K562 (cell line): ENCODE data around the gene NEIL1. TPM values are rescaled to one million over a fixed set of nuclear protein-coding genes. Genes with fewer than 3 reads are reported as not detected.

Source experiments
- ASH1L ChIP-seq: fragments of 450-650 bp; IDR thresholded peaks from 2 replicates; pipeline ENCODE4 v1.6.1; 2018; ENCODE audit warnings: borderline replicate concordance, mild to moderate bottlenecking, low read depth; ENCODE audit not compliant: partially characterized antibody
- FOXA3 ChIP-seq, 2 experiments: fragments of 450-650 bp in 1 of 2; sonication (generic) in 1 of 2; formaldehyde crosslinking; IDR thresholded peaks in 1 of 2; conservative IDR thresholded peaks in 1 of 2; 2 replicates each; pipeline versions ENCODE4 v1.4.0 to v1.8.0; 2020 to 2022; ENCODE audit warnings: mild to moderate bottlenecking in 2 of 2, missing genetic modification reagents in 1 of 2
- FOXJ3 ChIP-seq: sonication (generic); formaldehyde crosslinking; IDR thresholded peaks from 2 replicates; pipeline ENCODE4 v1.4.0; 2020; ENCODE audit warnings: mild to moderate bottlenecking, missing genetic modification reagents
- HCFC1 ChIP-seq: IDR thresholded peaks from 2 replicates; pipeline ENCODE4 v1.6.1; 2012; ENCODE audit warnings: low read depth, low read length, improper control_type of control experiment
- KLF16 ChIP-seq: IDR thresholded peaks from 2 replicates; pipeline ENCODE4 v1.6.1; 2016; ENCODE audit warnings: antibody characterized with exemption
- MBD2 ChIP-seq: sonication (generic); IDR thresholded peaks from 2 replicates; pipeline ENCODE4 v1.6.1; 2016; ENCODE audit warnings: low read depth, borderline replicate concordance
- MCM7 ChIP-seq, 2 experiments: fragments of 450-650 bp; IDR thresholded peaks; 2 replicates each; pipeline ENCODE4 v1.6.1; 2016 to 2018
- MIER1 ChIP-seq: fragments of 450-650 bp; IDR thresholded peaks from 2 replicates; pipeline ENCODE4 v1.6.1; 2016; ENCODE audit warnings: antibody characterized with exemption, mild to moderate bottlenecking, low read depth
- MTA2 ChIP-seq: fragments of 450-650 bp; IDR thresholded peaks from 2 replicates; pipeline ENCODE4 v1.6.1; 2016; ENCODE audit warnings: low read depth
- NONO ChIP-seq, 2 experiments: fragments of 200-400 bp in 1 of 2; fragments of 450-650 bp in 1 of 2; formaldehyde crosslinking in 1 of 2; IDR thresholded peaks; 2 replicates each; pipeline ENCODE4 v1.6.1; 2017; ENCODE audit warnings: low read depth in 2 of 2, mild to moderate bottlenecking in 2 of 2, moderate library complexity in 2 of 2, low read length in 1 of 2
- NRF1 ChIP-seq, 2 experiments: fragments of 450-650 bp; IDR thresholded peaks in 1 of 2; conservative IDR thresholded peaks in 1 of 2; 2 replicates each; pipeline ENCODE4 v1.6.1; 2014; ENCODE audit warnings: mild to moderate bottlenecking in 2 of 2
- POLR2AphosphoS5 ChIP-seq: IDR thresholded peaks from 2 replicates; pipeline ENCODE4 v1.6.1; 2011; ENCODE audit warnings: mild to moderate bottlenecking, low read depth, low read length, moderate library complexity; ENCODE audit not compliant: control insufficient read depth, insufficient read depth
- RBFOX2 ChIP-seq: fragments of 200-400 bp; formaldehyde crosslinking; IDR thresholded peaks from 2 replicates; pipeline ENCODE4 v1.6.1; 2017; ENCODE audit warnings: low read depth, mild to moderate bottlenecking, low read length, moderate library complexity
- RBM17 ChIP-seq: fragments of 200-400 bp; formaldehyde crosslinking; IDR thresholded peaks from 2 replicates; pipeline ENCODE4 v1.6.1; 2017; ENCODE audit warnings: low read depth, mild to moderate bottlenecking, low read length, borderline replicate concordance
- SIX5 ChIP-seq, 2 experiments: IDR thresholded peaks; 2 replicates each; pipeline ENCODE4 v1.6.1; 2011; ENCODE audit warnings: low read length in 2 of 2, borderline replicate concordance in 1 of 2, low read depth in 1 of 2, mild to moderate bottlenecking in 1 of 2, moderate library complexity in 1 of 2; ENCODE audit not compliant: insufficient read depth in 1 of 2
- SMARCC2 ChIP-seq: fragments of 450-650 bp; IDR thresholded peaks from 2 replicates; pipeline ENCODE4 v1.6.1; 2017; ENCODE audit warnings: antibody characterized with exemption, moderate library complexity, mild to moderate bottlenecking, low read depth
- SP1 ChIP-seq: sonication (generic); formaldehyde crosslinking; IDR thresholded peaks from 2 replicates; pipeline ENCODE4 v1.8.1; 2022; ENCODE audit warnings: mild to moderate bottlenecking, missing genetic modification reagents
- SUPT5H ChIP-seq: fragments of 450-650 bp; IDR thresholded peaks from 2 replicates; pipeline ENCODE4 v1.6.1; 2016
- ZC3H4 ChIP-seq: sonication (generic); formaldehyde crosslinking; IDR thresholded peaks from 2 replicates; pipeline ENCODE4 v1.9.0; 2021; ENCODE audit warnings: missing genetic modification reagents, borderline replicate concordance
- ZFX ChIP-seq: sonication (generic); formaldehyde crosslinking; IDR thresholded peaks from 2 replicates; pipeline ENCODE4 v1.8.0; 2022; ENCODE audit warnings: mild to moderate bottlenecking, missing genetic modification reagents, moderate library complexity
- ZZZ3 ChIP-seq: fragments of 450-650 bp; IDR thresholded peaks from 2 replicates; pipeline ENCODE4 v1.6.1; 2016; ENCODE audit warnings: antibody characterized with exemption, mild to moderate bottlenecking, moderate library complexity
- polyA plus RNA-seq, 8 experiments: library from polyadenylated mRNA; depleted of rRNA in 4 of 8; stranded (reverse) in 5 of 8; unstranded in 3 of 8; fragments of >200 nt; fragmentation: Nextera tagmentation in 2 of 8; fragmentation: Illumina TruSeq in 1 of 8; extraction: Ambion mirVana in 2 of 8; extraction: Trizol in 1 of 8; gene quantifications; 2 replicates each; pipeline versions ENCODE4 v1.2.1 to v1.2.3, GENCODE V29; 2011 to 2014; ENCODE audit warnings: inconsistent platforms in 1 of 8, missing spikeins in 1 of 8
- total RNA-seq, 7 experiments: library from RNA; depleted of rRNA in 6 of 7; stranded (reverse); fragments of >200 nt in 6 of 7; fragmentation: Illumina TruSeq in 2 of 7; extraction: Trizol in 2 of 7; gene quantifications; 2 replicates each; pipeline versions ENCODE4 v1.2.1 to v1.2.3, GENCODE V29; 2011 to 2021; ENCODE audit warnings: low replicate concordance in 1 of 7
- TF ChIP-seq, protein P1 (sequence below): sonication (generic); formaldehyde crosslinking; IDR thresholded peaks from 2 replicates; pipeline ENCODE4 v1.8.1; 2023; ENCODE audit warnings: missing genetic modification reagents, mild to moderate bottlenecking, borderline replicate concordance
- TF ChIP-seq, protein P2 (sequence below): conservative IDR thresholded peaks from 2 replicates; pipeline ENCODE4 v1.6.1; 2011; ENCODE audit warnings: low read depth, mild to moderate bottlenecking, low read length; ENCODE audit not compliant: control insufficient read depth

The NEIL1 gene
- total and polyA plus RNA-seq, 9 of the 15 experiments (the other 6 are each of a cell fraction or from before 2014, with no cell fraction given): 0.14 to 4.3 (median 2.4) TPM

DNA sequence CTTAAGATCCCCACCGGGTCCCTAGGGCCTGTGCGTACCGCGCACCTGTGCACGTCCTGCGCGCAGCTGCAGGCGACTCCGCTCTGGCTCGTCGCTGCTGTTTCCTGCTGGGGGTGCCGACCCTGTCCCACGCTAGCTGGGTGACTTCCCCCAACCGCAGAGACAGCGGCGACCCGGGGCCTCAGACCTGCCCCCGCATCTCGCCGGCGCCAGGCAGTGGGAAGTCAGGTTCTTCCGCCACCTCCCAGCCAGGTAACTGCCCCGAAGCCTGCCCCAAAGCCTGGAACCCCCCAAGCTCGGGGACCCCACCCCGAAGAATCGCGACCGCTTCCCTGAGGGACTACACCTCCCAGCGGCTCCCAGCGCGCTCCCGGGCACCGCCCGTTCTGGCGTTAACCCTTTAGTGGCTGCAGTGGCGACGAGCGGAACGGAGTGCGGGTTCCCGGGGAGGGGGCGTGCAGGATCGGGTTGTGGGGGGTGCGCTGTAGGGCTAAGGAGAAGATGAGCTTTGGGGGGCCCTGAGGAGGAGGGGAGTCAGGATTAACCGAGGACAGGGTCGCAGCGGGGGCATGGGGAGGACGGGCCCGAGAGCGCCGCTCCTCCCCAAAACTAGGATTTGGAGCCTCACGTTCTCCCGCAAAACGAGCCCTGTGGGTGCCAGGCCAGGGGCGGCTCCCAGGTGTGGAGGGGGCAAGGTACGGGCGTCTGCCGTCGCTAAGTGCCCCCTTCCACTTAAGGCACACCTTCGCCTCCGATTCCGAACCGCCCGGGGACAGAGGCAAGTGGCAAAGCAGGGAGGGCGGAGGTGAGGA is 589 bp downstream of the NEIL1 start (continued):
- TF ChIP-seq SIX5 (IDR thresholded peaks at IDR 0.05; ENCODE audit: borderline replicate concordance in 1 of 2, insufficient read depth in 1 of 2, low read depth in 1 of 2, low read length in 2 of 2) (peak; percentile 32 to 34; a peak in 2 of 4 replicates), MIER1 (no peak), NRF1 (conservative IDR thresholded peaks at IDR 0.05 in 1 of 2, IDR thresholded peaks at IDR 0.05 in 1 of 2) (peak; percentile 73 to 76), SP1 (CRISPR knock-in tag) (peak; percentile 75), NONO (IDR thresholded peaks at IDR 0.05; ENCODE audit: low read depth in 2 of 2, low read length in 1 of 2) (no peak), FOXA3 (CRISPR knock-in tag; conservative IDR thresholded peaks at IDR 0.05 in 1 of 2, IDR thresholded peaks at IDR 0.05 in 1 of 2) (no peak), HCFC1 (peak; percentile 82), ZZZ3 (no peak), SMARCC2 (no peak), SUPT5H (0 out of 2 replicates have a peak, but pooled peaks have one; percentile 31), KLF16 (no peak), ASH1L (no peak), MCM7 (IDR thresholded peaks at IDR 0.05) (no peak), ZC3H4 (no peak), RBM17 (no peak), FOXJ3 (no peak), MBD2 (peak; percentile 19; the same call in 1 of the 2 replicates), RBFOX2 (peak; percentile 65), ZFX (peak; percentile 64), POLR2AphosphoS5 (no peak), MTA2 (0 out of 2 replicates have a peak, but pooled peaks have one; percentile 15)
- TF ChIP-seq, protein P1, sequence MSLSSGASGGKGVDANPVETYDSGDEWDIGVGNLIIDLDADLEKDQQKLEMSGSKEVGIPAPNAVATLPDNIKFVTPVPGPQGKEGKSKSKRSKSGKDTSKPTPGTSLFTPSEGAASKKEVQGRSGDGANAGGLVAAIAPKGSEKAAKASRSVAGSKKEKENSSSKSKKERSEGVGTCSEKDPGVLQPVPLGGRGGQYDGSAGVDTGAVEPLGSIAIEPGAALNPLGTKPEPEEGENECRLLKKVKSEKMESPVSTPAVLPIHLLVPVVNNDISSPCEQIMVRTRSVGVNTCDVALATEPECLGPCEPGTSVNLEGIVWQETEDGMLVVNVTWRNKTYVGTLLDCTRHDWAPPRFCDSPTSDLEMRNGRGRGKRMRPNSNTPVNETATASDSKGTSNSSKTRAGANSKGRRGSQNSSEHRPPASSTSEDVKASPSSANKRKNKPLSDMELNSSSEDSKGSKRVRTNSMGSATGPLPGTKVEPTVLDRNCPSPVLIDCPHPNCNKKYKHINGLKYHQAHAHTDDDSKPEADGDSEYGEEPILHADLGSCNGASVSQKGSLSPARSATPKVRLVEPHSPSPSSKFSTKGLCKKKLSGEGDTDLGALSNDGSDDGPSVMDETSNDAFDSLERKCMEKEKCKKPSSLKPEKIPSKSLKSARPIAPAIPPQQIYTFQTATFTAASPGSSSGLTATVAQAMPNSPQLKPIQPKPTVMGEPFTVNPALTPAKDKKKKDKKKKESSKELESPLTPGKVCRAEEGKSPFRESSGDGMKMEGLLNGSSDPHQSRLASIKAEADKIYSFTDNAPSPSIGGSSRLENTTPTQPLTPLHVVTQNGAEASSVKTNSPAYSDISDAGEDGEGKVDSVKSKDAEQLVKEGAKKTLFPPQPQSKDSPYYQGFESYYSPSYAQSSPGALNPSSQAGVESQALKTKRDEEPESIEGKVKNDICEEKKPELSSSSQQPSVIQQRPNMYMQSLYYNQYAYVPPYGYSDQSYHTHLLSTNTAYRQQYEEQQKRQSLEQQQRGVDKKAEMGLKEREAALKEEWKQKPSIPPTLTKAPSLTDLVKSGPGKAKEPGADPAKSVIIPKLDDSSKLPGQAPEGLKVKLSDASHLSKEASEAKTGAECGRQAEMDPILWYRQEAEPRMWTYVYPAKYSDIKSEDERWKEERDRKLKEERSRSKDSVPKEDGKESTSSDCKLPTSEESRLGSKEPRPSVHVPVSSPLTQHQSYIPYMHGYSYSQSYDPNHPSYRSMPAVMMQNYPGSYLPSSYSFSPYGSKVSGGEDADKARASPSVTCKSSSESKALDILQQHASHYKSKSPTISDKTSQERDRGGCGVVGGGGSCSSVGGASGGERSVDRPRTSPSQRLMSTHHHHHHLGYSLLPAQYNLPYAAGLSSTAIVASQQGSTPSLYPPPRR (CRISPR knock-in tag): 0 out of 2 replicates have a peak, but pooled peaks have one; percentile 48
- TF ChIP-seq, protein P2, sequence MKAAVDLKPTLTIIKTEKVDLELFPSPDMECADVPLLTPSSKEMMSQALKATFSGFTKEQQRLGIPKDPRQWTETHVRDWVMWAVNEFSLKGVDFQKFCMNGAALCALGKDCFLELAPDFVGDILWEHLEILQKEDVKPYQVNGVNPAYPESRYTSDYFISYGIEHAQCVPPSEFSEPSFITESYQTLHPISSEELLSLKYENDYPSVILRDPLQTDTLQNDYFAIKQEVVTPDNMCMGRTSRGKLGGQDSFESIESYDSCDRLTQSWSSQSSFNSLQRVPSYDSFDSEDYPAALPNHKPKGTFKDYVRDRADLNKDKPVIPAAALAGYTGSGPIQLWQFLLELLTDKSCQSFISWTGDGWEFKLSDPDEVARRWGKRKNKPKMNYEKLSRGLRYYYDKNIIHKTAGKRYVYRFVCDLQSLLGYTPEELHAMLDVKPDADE: peak; percentile 58
